Natural killer cell (primary cell): ENCODE data around the gene LYRM9. TPM values are rescaled to one million over a fixed set of nuclear protein-coding genes. Genes with fewer than 3 reads are reported as not detected.

Experiments used
- ATAC-seq, 3 donors: fragments of 150-1000 bp in 2 of 3; fragments of 200-7000 bp in 1 of 3; cut with Tn5 transposase; 1 replicate in 1 of 3; 2 replicates in 2 of 3; pipeline ENCODE4 v1.10.0; 2021; ENCODE audit warnings: mild to moderate bottlenecking in 2 of 3, moderate library complexity in 2 of 3
- DNase-seq, 2 donors: peaks; one replicate each; pipeline versions ENCODE4 v3.0.0 to v3.0.0-alpha.2; 2013 to 2021; ENCODE audit warnings: mixed read lengths in 1 of 2
- H3K27ac ChIP-seq: one replicate; pipeline ENCODE4 v1.5.1; 2013; ENCODE audit warnings: mild to moderate bottlenecking, low read length
- H3K27me3 ChIP-seq: one replicate; pipeline ENCODE4 v1.6.1; 2013; ENCODE audit warnings: low read length; ENCODE audit not compliant: control insufficient read depth, insufficient read depth
- H3K36me3 ChIP-seq: one replicate; pipeline ENCODE4 v1.6.1; 2013; ENCODE audit warnings: low read length; ENCODE audit not compliant: control insufficient read depth, insufficient read depth
- H3K4me1 ChIP-seq: one replicate; pipeline ENCODE4 v1.6.1; 2013; ENCODE audit warnings: low read length; ENCODE audit not compliant: control insufficient read depth, insufficient read depth
- H3K4me3 ChIP-seq: one replicate; pipeline ENCODE4 v1.5.1; 2013; ENCODE audit warnings: low read length
- H3K9me3 ChIP-seq: one replicate; pipeline ENCODE4 v1.6.1; 2013; ENCODE audit warnings: low read length; ENCODE audit not compliant: control insufficient read depth, insufficient read depth
- H3K27ac Mint-ChIP-seq, 2 donors: one replicate each; pipeline ENCODE4 v1.8.0; 2022; ENCODE audit warnings: mild to moderate bottlenecking in 2 of 2, mixed read lengths in 2 of 2, moderate library complexity in 1 of 2
- H3K27me3 Mint-ChIP-seq, 2 donors: one replicate each; pipeline ENCODE4 v1.8.0; 2022; ENCODE audit warnings: low read depth in 2 of 2, mixed read lengths in 2 of 2
- H3K36me3 Mint-ChIP-seq: one replicate; pipeline ENCODE4 v1.8.0; 2022; ENCODE audit warnings: mixed read lengths
- H3K4me1 Mint-ChIP-seq, 2 donors: one replicate each; pipeline ENCODE4 v1.8.0; 2022; ENCODE audit warnings: mixed read lengths in 2 of 2
- H3K4me3 Mint-ChIP-seq: one replicate; pipeline ENCODE4 v1.8.0; 2022; ENCODE audit warnings: mild to moderate bottlenecking, moderate library complexity, mixed read lengths
- H3K9me3 Mint-ChIP-seq, 2 donors: one replicate each; pipeline ENCODE4 v1.8.0; 2022; ENCODE audit warnings: mixed read lengths in 2 of 2
- WGBS: methylation state at CpG from one replicate; pipeline ENCODE4 v1.1.7; 2013; ENCODE audit warnings: missing lambda C conversion rate; ENCODE audit not compliant: insufficient coverage; 5-methylcytosine and 5-hydroxymethylcytosine counted together
- intact Hi-C: fragments of 100-400 bp; cut with micrococcal nuclease; formaldehyde crosslinking; loops from one replicate; pipeline ENCODE4 v1.14.2; 2022
- total RNA-seq, 4 donors: library from RNA; stranded (reverse); fragments of 120-200 nt in 1 of 4; gene quantifications; one replicate each; pipeline versions ENCODE4 v1.2.3 to v1.2.4, GENCODE V29; 2013 to 2022
- TF ChIP-seq, protein P1 (sequence below): fragments of 200-600 bp; IDR thresholded peaks from one replicate; pipeline ENCODE4 v1.8.0; 2022; ENCODE audit warnings: antibody characterized with exemption

LYRM9 gene
- total RNA-seq, 3 donors from 2014 or later (not counting 1 experiment from before 2014, with no cell fraction given) = 7.8 to 13.0 (median 9.3) TPM

DNA sequence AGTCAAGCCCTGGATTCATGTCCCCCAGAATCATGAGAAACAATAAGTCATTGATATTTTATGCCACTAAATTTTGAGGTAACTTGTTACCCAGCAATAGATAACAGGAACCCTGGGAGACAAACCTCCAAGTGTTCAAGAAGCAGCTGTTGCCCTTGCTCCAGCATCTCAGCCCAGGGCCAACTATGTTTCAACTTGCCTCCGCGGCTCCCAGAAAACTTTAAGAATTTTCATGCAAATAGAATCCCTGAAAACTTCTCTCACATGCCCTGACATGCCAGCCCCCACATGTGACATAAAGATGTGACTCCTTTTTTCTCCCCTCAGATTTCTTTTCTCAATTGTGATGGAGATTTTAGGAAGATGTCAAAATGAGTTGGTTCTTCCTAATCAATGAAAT lies 22.8 kb downstream of the LYRM9 start:
- Mint-ChIP-seq H3K27ac (no peak overlapping the region), H3K27me3 (no peaks in the 10 kb centered on the region), H3K4me3 (no peak overlapping the region), H3K4me1 (no peaks in the 10 kb centered on the region), H3K36me3 (no peaks in the 10 kb centered on the region), H3K9me3 (peaks cover 0 to 2% of the 10 kb centered on the region in 2 donors)
- TF ChIP-seq, protein P1, sequence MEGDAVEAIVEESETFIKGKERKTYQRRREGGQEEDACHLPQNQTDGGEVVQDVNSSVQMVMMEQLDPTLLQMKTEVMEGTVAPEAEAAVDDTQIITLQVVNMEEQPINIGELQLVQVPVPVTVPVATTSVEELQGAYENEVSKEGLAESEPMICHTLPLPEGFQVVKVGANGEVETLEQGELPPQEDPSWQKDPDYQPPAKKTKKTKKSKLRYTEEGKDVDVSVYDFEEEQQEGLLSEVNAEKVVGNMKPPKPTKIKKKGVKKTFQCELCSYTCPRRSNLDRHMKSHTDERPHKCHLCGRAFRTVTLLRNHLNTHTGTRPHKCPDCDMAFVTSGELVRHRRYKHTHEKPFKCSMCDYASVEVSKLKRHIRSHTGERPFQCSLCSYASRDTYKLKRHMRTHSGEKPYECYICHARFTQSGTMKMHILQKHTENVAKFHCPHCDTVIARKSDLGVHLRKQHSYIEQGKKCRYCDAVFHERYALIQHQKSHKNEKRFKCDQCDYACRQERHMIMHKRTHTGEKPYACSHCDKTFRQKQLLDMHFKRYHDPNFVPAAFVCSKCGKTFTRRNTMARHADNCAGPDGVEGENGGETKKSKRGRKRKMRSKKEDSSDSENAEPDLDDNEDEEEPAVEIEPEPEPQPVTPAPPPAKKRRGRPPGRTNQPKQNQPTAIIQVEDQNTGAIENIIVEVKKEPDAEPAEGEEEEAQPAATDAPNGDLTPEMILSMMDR = no peak
- no peaks in the 10 kb centered on the region for H3K27me3 ChIP-seq
- ATAC-seq (no peak), DNase-seq (no peak)
- no peaks in the 10 kb centered on the region for H3K36me3 ChIP-seq
- no peak overlapping the region for H3K4me3 ChIP-seq
- no peak overlapping the region for H3K27ac ChIP-seq
- H3K9me3 ChIP-seq = peaks cover 6% of the 10 kb centered on the region
- intact Hi-C loops = no loop called here
- no peaks in the 10 kb centered on the region for H3K4me1 ChIP-seq
- WGBS = 89% methylated on average over 2 of the region's 2 CpGs

DNA sequence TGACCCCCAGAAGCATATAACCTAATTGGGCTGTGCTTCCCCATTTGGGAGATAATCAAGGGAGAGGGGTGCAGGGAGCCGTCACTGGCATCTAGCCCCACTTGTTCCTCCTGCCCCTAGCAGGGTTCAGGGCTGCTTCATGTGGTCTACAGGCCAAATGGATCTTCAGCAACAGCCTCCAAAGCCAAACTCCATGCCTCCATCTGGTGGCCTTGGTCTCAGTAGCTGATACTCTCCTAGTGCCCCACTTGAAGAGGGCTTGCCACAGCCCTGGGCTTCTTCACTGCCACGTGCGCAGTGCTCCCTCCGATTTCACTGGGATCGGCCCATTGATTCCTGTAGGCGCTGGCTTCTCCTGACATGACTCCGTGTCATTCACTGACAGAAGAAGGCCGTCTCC lies 24.6 kb downstream of the LYRM9 start:
- Mint-ChIP-seq H3K4me3 (no peak overlapping the region), H3K27ac (no peak overlapping the region), H3K36me3 (no peaks in the 10 kb centered on the region), H3K9me3 (peaks cover 0 to 2% of the 10 kb centered on the region in 2 donors), H3K27me3 (no peaks in the 10 kb centered on the region), H3K4me1 (no peaks in the 10 kb centered on the region)
- 93% methylated on average over 8 of the region's 8 CpGs for WGBS
- Histone ChIP-seq H3K27me3 (no peaks in the 10 kb centered on the region), H3K27ac (no peak overlapping the region), H3K4me3 (no peak overlapping the region), H3K4me1 (no peaks in the 10 kb centered on the region), H3K36me3 (no peaks in the 10 kb centered on the region), H3K9me3 (peaks cover 3% of the 10 kb centered on the region)
- ATAC-seq (no peak), DNase-seq (no peak)
- TF ChIP-seq, protein P1 = no peak
- intact Hi-C loops = no loop called here

DNA sequence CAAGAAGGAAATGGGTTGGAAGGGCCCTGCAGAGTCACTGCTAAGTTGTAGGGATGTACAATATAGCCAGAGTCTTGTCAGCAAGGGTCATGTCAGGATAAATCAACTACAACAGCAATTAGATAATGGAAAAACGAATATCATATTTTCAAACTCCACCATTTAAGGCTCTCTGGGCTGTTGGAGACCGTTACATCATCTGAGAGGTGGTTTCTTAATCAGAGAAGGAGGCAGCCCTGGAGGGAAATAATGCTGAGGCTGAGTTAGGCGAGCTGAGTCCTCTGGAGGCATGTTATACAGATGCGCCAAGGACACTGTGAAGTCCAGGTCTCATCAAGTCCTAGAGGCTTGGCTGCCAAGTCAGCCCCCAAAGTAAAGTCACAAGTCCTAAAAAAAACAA lies 30.3 kb downstream of the LYRM9 start:
- intact Hi-C loops = no loop called here
- ATAC-seq (no peak), DNase-seq (no peak)
- Histone ChIP-seq H3K27ac (no peak overlapping the region), H3K27me3 (no peaks in the 10 kb centered on the region), H3K36me3 (no peaks in the 10 kb centered on the region), H3K9me3 (no peaks in the 10 kb centered on the region), H3K4me1 (no peaks in the 10 kb centered on the region), H3K4me3 (no peak overlapping the region)
- TF ChIP-seq, protein P1 = no peak
- peaks cover 14 to 17% of the 10 kb centered on the region in 2 donors for H3K27me3 Mint-ChIP-seq
- no peak overlapping the region for H3K27ac Mint-ChIP-seq
- H3K4me3 Mint-ChIP-seq = no peak overlapping the region
- no peaks in the 10 kb centered on the region for H3K4me1 Mint-ChIP-seq
- 83% methylated on average over 3 of the region's 4 CpGs for WGBS
- no peaks in the 10 kb centered on the region for H3K9me3 Mint-ChIP-seq
- no peaks in the 10 kb centered on the region for H3K36me3 Mint-ChIP-seq

DNA sequence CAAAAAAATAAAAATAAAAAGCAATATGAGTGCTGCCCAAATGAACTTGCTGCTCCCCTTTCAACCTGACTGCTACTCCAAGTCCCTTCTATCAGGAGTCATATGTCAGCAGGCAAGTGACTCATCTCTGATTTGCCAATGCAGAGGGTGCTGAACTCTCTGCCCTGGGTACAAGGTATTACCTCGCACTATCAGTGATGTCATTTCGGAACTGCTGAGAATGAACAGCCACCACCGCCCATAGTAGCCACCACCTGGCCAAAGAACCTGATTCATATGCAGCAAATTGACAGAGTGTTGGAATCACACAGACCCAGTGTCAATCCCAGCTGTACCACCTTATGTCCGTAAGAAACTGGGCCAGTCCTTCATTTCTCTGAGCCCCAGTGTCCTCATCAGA lies 31.2 kb downstream of the LYRM9 start:
- WGBS = 87% methylated on average over 4 of the region's 4 CpGs
- intact Hi-C loops = no loop called here
- no peaks in the 10 kb centered on the region for H3K9me3 Mint-ChIP-seq
- H3K9me3 ChIP-seq = no peaks in the 10 kb centered on the region
- H3K27ac Mint-ChIP-seq = no peak overlapping the region
- ATAC-seq (no peak), DNase-seq (no peak)
- H3K4me1 ChIP-seq = no peaks in the 10 kb centered on the region
- H3K36me3 ChIP-seq = no peaks in the 10 kb centered on the region
- H3K27me3 ChIP-seq = no peaks in the 10 kb centered on the region
- H3K36me3 Mint-ChIP-seq = no peaks in the 10 kb centered on the region
- no peak overlapping the region for H3K27ac ChIP-seq
- no peak overlapping the region for H3K4me3 Mint-ChIP-seq
- H3K27me3 Mint-ChIP-seq = peaks cover 14 to 17% of the 10 kb centered on the region in 2 donors
- TF ChIP-seq, protein P1 = no peak
- no peaks in the 10 kb centered on the region for H3K4me1 Mint-ChIP-seq
- no peak overlapping the region for H3K4me3 ChIP-seq
